K562 (cell line): Measurements from ENCODE around the gene KCTD21. TPM values are rescaled to one million over a fixed set of nuclear protein-coding genes. Genes with fewer than 3 reads are reported as not detected.

ENCODE experiments used
- E2F6 ChIP-seq, 2 experiments: IDR thresholded peaks; 2 replicates each; pipeline ENCODE4 v1.6.1; 2011; ENCODE audit warnings: borderline replicate concordance in 1 of 2, control low read depth in 1 of 2, low read depth in 1 of 2, low read length in 1 of 2, mild to moderate bottlenecking in 1 of 2, mixed read lengths in 1 of 2, moderate library complexity in 1 of 2; ENCODE audit not compliant: insufficient read depth in 1 of 2, insufficient read length in 1 of 2, poor library complexity in 1 of 2, severe bottlenecking in 1 of 2; ENCODE audit errors: extremely low read depth in 1 of 2
- KLF1 ChIP-seq: fragments of 450-650 bp; IDR thresholded peaks from 2 replicates; pipeline ENCODE4 v1.6.1; 2016; ENCODE audit warnings: missing genetic modification characterization, missing compliant biosample characterization
- MGA ChIP-seq: fragments of 450-650 bp; IDR thresholded peaks from 2 replicates; pipeline ENCODE4 v1.6.1; 2016; ENCODE audit warnings: mild to moderate bottlenecking, moderate library complexity
- NFYB ChIP-seq: IDR thresholded peaks from 2 replicates; pipeline ENCODE4 v1.6.1; 2011; ENCODE audit warnings: mild to moderate bottlenecking, moderate library complexity; ENCODE audit not compliant: insufficient read length; ENCODE audit errors: extremely low read depth
- PPARD ChIP-seq: fragments of 250-450 bp; sonication (Bioruptor Pico); IDR thresholded peaks from 2 replicates; pipeline ENCODE4 v1.8.0; 2022; ENCODE audit warnings: inconsistent platforms, mild to moderate bottlenecking, moderate library complexity
- ZNF639 ChIP-seq, 2 experiments: fragments of 200-800 bp in 1 of 2; sonication (Bioruptor generic) in 1 of 2; sonication (generic) in 1 of 2; formaldehyde crosslinking in 1 of 2; IDR thresholded peaks in 1 of 2; conservative IDR thresholded peaks in 1 of 2; 2 replicates each; pipeline versions ENCODE4 v1.5.0 to v1.6.1; 2016 to 2020; ENCODE audit warnings: missing compliant biosample characterization in 1 of 2, missing genetic modification characterization in 1 of 2, missing genetic modification reagents in 1 of 2
- ZNF695 ChIP-seq: fragments of 450-650 bp; formaldehyde crosslinking; IDR thresholded peaks from 2 replicates; pipeline ENCODE4 v1.4.0; 2020; ENCODE audit warnings: mild to moderate bottlenecking, moderate library complexity
- polyA plus RNA-seq, 8 experiments: library from polyadenylated mRNA; depleted of rRNA in 4 of 8; stranded (reverse) in 5 of 8; unstranded in 3 of 8; fragments of >200 nt; fragmentation: Nextera tagmentation in 2 of 8; fragmentation: Illumina TruSeq in 1 of 8; extraction: Ambion mirVana in 2 of 8; extraction: Trizol in 1 of 8; gene quantifications; 2 replicates each; pipeline versions ENCODE4 v1.2.1 to v1.2.3, GENCODE V29; 2011 to 2014; ENCODE audit warnings: inconsistent platforms in 1 of 8, missing spikeins in 1 of 8
- total RNA-seq, 7 experiments: library from RNA; depleted of rRNA in 6 of 7; stranded (reverse); fragments of >200 nt in 6 of 7; fragmentation: Illumina TruSeq in 2 of 7; extraction: Trizol in 2 of 7; gene quantifications; 2 replicates each; pipeline versions ENCODE4 v1.2.1 to v1.2.3, GENCODE V29; 2011 to 2021; ENCODE audit warnings: low replicate concordance in 1 of 7

KCTD21 gene
- total and polyA plus RNA-seq, 9 of the 15 experiments (the other 6 are each of a cell fraction or from before 2014, with no cell fraction given) = 0.34 to 5.4 (median 1.9) TPM

GRCh38 chr11:78140392-78141077 is 47.9 kb downstream of the KCTD21 start (continued):
- TF ChIP-seq ZNF639 (CRISPR knock-in tag; conservative IDR thresholded peaks at IDR 0.05 in 1 of 2, IDR thresholded peaks at IDR 0.05 in 1 of 2) (no peak), NFYB (no peak), PPARD (CRISPR knock-in tag) (no peak), ZNF695 (CRISPR knock-in tag) (no peak), MGA (no peak), KLF1 (no peak), E2F6 (IDR thresholded peaks at IDR 0.05; ENCODE audit: borderline replicate concordance in 1 of 2, extremely low read depth in 1 of 2, insufficient read depth in 1 of 2, insufficient read length in 1 of 2, low read depth in 1 of 2, low read length in 1 of 2, poor library complexity in 1 of 2, severe bottlenecking in 1 of 2) (no peak)
